ENCODE measurements around the gene GALNT1.

GALNT1 gene

GRCh38 chr18:35653392-35654135 is 72.0 kb downstream of the GALNT1 start:
- Mint-ChIP-seq H3K27me3 (ENCODE audit: low read depth) (no peaks in the 10 kb centered on the region), H3K27ac (no peak overlapping the region), H3K4me3 (no peak overlapping the region), H3K9me3 (no peaks in the 10 kb centered on the region), H3K4me1 (ENCODE audit: low read depth) (peaks cover 1% of the 10 kb centered on the region), H3K36me3 (ENCODE audit: low read depth) (peaks cover 3% of the 10 kb centered on the region)

GRCh38 chr18:35658112-35658511 is 76.6 kb downstream of the GALNT1 start:
- no peaks in the 10 kb centered on the region for H3K27me3 Mint-ChIP-seq (ENCODE audit: low read depth)
- no peak overlapping the region for H3K27ac Mint-ChIP-seq
- H3K4me3 Mint-ChIP-seq: no peak overlapping the region
- H3K36me3 Mint-ChIP-seq (ENCODE audit: low read depth): peaks cover 5% of the 10 kb centered on the region
- H3K9me3 Mint-ChIP-seq: no peaks in the 10 kb centered on the region
- H3K4me1 Mint-ChIP-seq (ENCODE audit: low read depth): no peaks in the 10 kb centered on the region

GRCh38 chr18:35661483-35662146 is 80.1 kb downstream of the GALNT1 start:
- H3K27me3 Mint-ChIP-seq (ENCODE audit: low read depth): no peaks in the 10 kb centered on the region
- H3K4me3 Mint-ChIP-seq: no peak overlapping the region
- no peak overlapping the region for H3K27ac Mint-ChIP-seq
- H3K4me1 Mint-ChIP-seq (ENCODE audit: low read depth): no peaks in the 10 kb centered on the region
- H3K9me3 Mint-ChIP-seq: peaks cover 8% of the 10 kb centered on the region
- H3K36me3 Mint-ChIP-seq (ENCODE audit: low read depth): peaks cover 25% of the 10 kb centered on the region

- H3K36me3 Mint-ChIP-seq (ENCODE audit: low read depth): peaks cover 30% of the 10 kb centered on the region
- H3K4me1 Mint-ChIP-seq (ENCODE audit: low read depth): no peaks in the 10 kb centered on the region
- H3K9me3 Mint-ChIP-seq: peaks cover 9% of the 10 kb centered on the region
- H3K4me3 Mint-ChIP-seq: no peak overlapping the region
- H3K27ac Mint-ChIP-seq: no peak overlapping the region
- no peaks in the 10 kb centered on the region for H3K27me3 Mint-ChIP-seq (ENCODE audit: low read depth)
Measured at GRCh38 chr18:35662293-35663062, 80.9 kb downstream of the GALNT1 start.

- H3K4me3 Mint-ChIP-seq: no peak overlapping the region
Measured at GRCh38 chr18:35671966-35672603, 90.5 kb downstream of the GALNT1 start.

GRCh38 chr18:35672897-35673296 is 91.4 kb downstream of the GALNT1 start:
- Mint-ChIP-seq H3K36me3 (ENCODE audit: low read depth) (peaks cover 3% of the 10 kb centered on the region), H3K4me3 (no peak overlapping the region), H3K27ac (no peak overlapping the region), H3K4me1 (ENCODE audit: low read depth) (no peaks in the 10 kb centered on the region), H3K9me3 (peaks cover under 1% of the 10 kb centered on the region), H3K27me3 (ENCODE audit: low read depth) (no peaks in the 10 kb centered on the region)

More at GRCh38 chr18:35671966-35672603, 90.5 kb downstream of the GALNT1 start:
- Mint-ChIP-seq H3K9me3 (peaks cover 6% of the 10 kb centered on the region), H3K36me3 (ENCODE audit: low read depth) (peaks cover 9% of the 10 kb centered on the region), H3K27ac (no peak overlapping the region), H3K27me3 (ENCODE audit: low read depth) (no peaks in the 10 kb centered on the region), H3K4me1 (ENCODE audit: low read depth) (no peaks in the 10 kb centered on the region)

GRCh38 chr18:35673682-35674081 is 92.1 kb downstream of the GALNT1 start:
- H3K4me3 Mint-ChIP-seq: no peak overlapping the region
- H3K36me3 Mint-ChIP-seq (ENCODE audit: low read depth): peaks cover 2% of the 10 kb centered on the region
- H3K4me1 Mint-ChIP-seq (ENCODE audit: low read depth): no peaks in the 10 kb centered on the region
- no peak overlapping the region for H3K27ac Mint-ChIP-seq
- no peaks in the 10 kb centered on the region for H3K9me3 Mint-ChIP-seq
- H3K27me3 Mint-ChIP-seq (ENCODE audit: low read depth): no peaks in the 10 kb centered on the region

GRCh38 chr18:35680139-35680551 is 98.6 kb downstream of the GALNT1 start:
- Mint-ChIP-seq H3K36me3 (ENCODE audit: low read depth) (peaks cover 2% of the 10 kb centered on the region), H3K4me1 (ENCODE audit: low read depth) (no peaks in the 10 kb centered on the region), H3K27me3 (ENCODE audit: low read depth) (no peaks in the 10 kb centered on the region), H3K9me3 (no peaks in the 10 kb centered on the region), H3K27ac (no peak overlapping the region), H3K4me3 (no peak overlapping the region)

GRCh38 chr18:35682281-35682867 is 100.8 kb downstream of the GALNT1 start:
- no peaks in the 10 kb centered on the region for H3K9me3 Mint-ChIP-seq
- peaks cover 2% of the 10 kb centered on the region for H3K36me3 Mint-ChIP-seq (ENCODE audit: low read depth)
- no peaks in the 10 kb centered on the region for H3K27me3 Mint-ChIP-seq (ENCODE audit: low read depth)

GRCh38 chr18:35683021-35683420 is 101.5 kb downstream of the GALNT1 start:
- H3K4me3 Mint-ChIP-seq: no peak overlapping the region

More at GRCh38 chr18:35682281-35682867, 100.8 kb downstream of the GALNT1 start:
- no peaks in the 10 kb centered on the region for H3K4me1 Mint-ChIP-seq (ENCODE audit: low read depth)
- no peak overlapping the region for H3K4me3 Mint-ChIP-seq
- no peak overlapping the region for H3K27ac Mint-ChIP-seq

GRCh38 chr18:35688757-35689156 is 107.2 kb downstream of the GALNT1 start:
- no peak overlapping the region for H3K27ac Mint-ChIP-seq
- H3K9me3 Mint-ChIP-seq: no peaks in the 10 kb centered on the region
- H3K27me3 Mint-ChIP-seq (ENCODE audit: low read depth): no peaks in the 10 kb centered on the region
- no peaks in the 10 kb centered on the region for H3K4me1 Mint-ChIP-seq (ENCODE audit: low read depth)
- no peak overlapping the region for H3K4me3 Mint-ChIP-seq
- H3K36me3 Mint-ChIP-seq (ENCODE audit: low read depth): no peaks in the 10 kb centered on the region

More at GRCh38 chr18:35683021-35683420, 101.5 kb downstream of the GALNT1 start:
- Mint-ChIP-seq H3K36me3 (ENCODE audit: low read depth) (peaks cover 2% of the 10 kb centered on the region), H3K9me3 (no peaks in the 10 kb centered on the region), H3K4me1 (ENCODE audit: low read depth) (no peaks in the 10 kb centered on the region), H3K27ac (no peak overlapping the region), H3K27me3 (ENCODE audit: low read depth) (no peaks in the 10 kb centered on the region)

GRCh38 chr18:35689728-35690127 is 108.2 kb downstream of the GALNT1 start:
- Mint-ChIP-seq H3K27me3 (ENCODE audit: low read depth) (no peaks in the 10 kb centered on the region), H3K4me1 (ENCODE audit: low read depth) (no peaks in the 10 kb centered on the region), H3K9me3 (no peaks in the 10 kb centered on the region), H3K4me3 (no peak overlapping the region), H3K36me3 (ENCODE audit: low read depth) (no peaks in the 10 kb centered on the region), H3K27ac (no peak overlapping the region)

- no peaks in the 10 kb centered on the region for H3K4me1 Mint-ChIP-seq (ENCODE audit: low read depth)
- H3K9me3 Mint-ChIP-seq: no peaks in the 10 kb centered on the region
- H3K27ac Mint-ChIP-seq: no peak overlapping the region
- H3K36me3 Mint-ChIP-seq (ENCODE audit: low read depth): no peaks in the 10 kb centered on the region
- no peak overlapping the region for H3K4me3 Mint-ChIP-seq
- H3K27me3 Mint-ChIP-seq (ENCODE audit: low read depth): no peaks in the 10 kb centered on the region
Measured at GRCh38 chr18:35691625-35692024, 110.1 kb downstream of the GALNT1 start.

- H3K9me3 Mint-ChIP-seq: no peaks in the 10 kb centered on the region
- peaks cover 2% of the 10 kb centered on the region for H3K36me3 Mint-ChIP-seq (ENCODE audit: low read depth)
- no peak overlapping the region for H3K27ac Mint-ChIP-seq
- H3K4me1 Mint-ChIP-seq (ENCODE audit: low read depth): no peaks in the 10 kb centered on the region
- H3K4me3 Mint-ChIP-seq: no peak overlapping the region
- H3K27me3 Mint-ChIP-seq (ENCODE audit: low read depth): no peaks in the 10 kb centered on the region
Measured at GRCh38 chr18:35692866-35693265, 111.3 kb downstream of the GALNT1 start.
